HG03135 (cell line): ENCODE measurements around the gene RALGAPA2.
"Not testable (repeated sequence)": the region's sequence is repeated elsewhere in the genome, so short reads cannot be mapped to it uniquely, and the experiment has no call there.

Experiments used
- ATAC-seq: cut with Tn5 transposase; IDR thresholded peaks from one replicate; pipeline ENCODE4 v1.9.1; 2021; ENCODE audit warnings: mild to moderate bottlenecking, moderate library complexity; ENCODE audit not compliant: unreplicated experiment

RALGAPA2 gene

GRCh38 chr20:20355503-20355902 is 356.9 kb downstream of the RALGAPA2 start:
- not testable (repeated sequence) for ATAC-seq

- no peak for ATAC-seq
Measured at GRCh38 chr20:20353576-20353975, 358.9 kb downstream of the RALGAPA2 start.

DNA sequence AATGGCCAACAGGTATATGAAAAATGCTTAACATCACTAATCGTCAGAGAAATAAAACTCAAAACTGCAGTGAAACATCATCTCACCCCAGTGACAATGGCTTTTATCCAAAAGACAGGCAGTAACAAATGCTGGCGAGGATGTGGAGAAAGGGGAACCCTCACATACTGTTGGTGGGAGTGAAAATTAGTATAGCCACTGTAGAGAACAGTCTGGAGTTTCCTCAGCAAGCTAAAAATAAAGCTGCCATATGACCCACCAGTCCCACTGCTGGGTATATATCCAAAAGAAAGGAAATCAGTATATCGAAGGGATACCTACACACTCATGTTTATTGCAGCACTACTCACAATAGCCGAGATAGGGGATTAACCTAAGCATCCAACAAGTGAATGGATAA is 368.0 kb downstream of the RALGAPA2 start:
- ATAC-seq = no peak

- ATAC-seq = no peak
Measured at GRCh38 chr20:20343932-20344331, 368.5 kb downstream of the RALGAPA2 start.
